K562 (cell line): Measurements from ENCODE around the gene MAP3K6.

ENCODE experiments used
- HCFC1 ChIP-seq: IDR thresholded peaks from 2 replicates; pipeline ENCODE4 v1.6.1; 2012; ENCODE audit warnings: low read depth, low read length, improper control_type of control experiment
- HDGF ChIP-seq: fragments of 450-650 bp; IDR thresholded peaks from 2 replicates; pipeline ENCODE4 v1.6.1; 2016
- NR3C1 ChIP-seq: sonication (generic); formaldehyde crosslinking; IDR thresholded peaks from 2 replicates; pipeline ENCODE4 v1.8.1; 2022; ENCODE audit warnings: missing genetic modification reagents
- POLR2AphosphoS2 ChIP-seq: IDR thresholded peaks from 2 replicates; pipeline ENCODE4 v1.6.1; 2012; ENCODE audit warnings: low read length, improper control_type of control experiment
- ZNF140 ChIP-seq: fragments of 250-450 bp; sonication (Bioruptor Pico); IDR thresholded peaks from 2 replicates; pipeline ENCODE4 v1.8.0; 2021; ENCODE audit warnings: moderate library complexity, mild to moderate bottlenecking, inconsistent platforms
- ZZZ3 ChIP-seq: fragments of 450-650 bp; IDR thresholded peaks from 2 replicates; pipeline ENCODE4 v1.6.1; 2016; ENCODE audit warnings: antibody characterized with exemption, mild to moderate bottlenecking, moderate library complexity
- TF ChIP-seq, protein P1 (sequence below): sonication (generic); formaldehyde crosslinking; IDR thresholded peaks from 2 replicates; pipeline ENCODE4 v1.8.0; 2023; ENCODE audit warnings: mild to moderate bottlenecking, missing genetic modification reagents
- TF ChIP-seq, protein P2 (sequence below): fragments of 250-450 bp; sonication (Bioruptor Pico); IDR thresholded peaks from 2 replicates; pipeline ENCODE4 v1.9.0; 2021; ENCODE audit warnings: mild to moderate bottlenecking, inconsistent platforms
- TF ChIP-seq, protein P3 (sequence below), 3 experiments: IDR thresholded peaks in 2 of 3; conservative IDR thresholded peaks in 1 of 3; 2 replicates each; pipeline ENCODE4 v1.5.1; 2011 to 2012; ENCODE audit warnings: low read length in 3 of 3, mild to moderate bottlenecking in 3 of 3, control low read depth in 2 of 3, improper control_type of control experiment in 1 of 3, inconsistent platforms in 1 of 3, low read depth in 1 of 3, mixed read lengths in 1 of 3, moderate library complexity in 1 of 3; ENCODE audit not compliant: insufficient read depth in 2 of 3
- TF ChIP-seq, protein P4 (sequence below): IDR thresholded peaks from 2 replicates; pipeline ENCODE4 v1.6.1; 2012; ENCODE audit warnings: low read depth, low read length, improper control_type of control experiment, borderline replicate concordance

DNA sequence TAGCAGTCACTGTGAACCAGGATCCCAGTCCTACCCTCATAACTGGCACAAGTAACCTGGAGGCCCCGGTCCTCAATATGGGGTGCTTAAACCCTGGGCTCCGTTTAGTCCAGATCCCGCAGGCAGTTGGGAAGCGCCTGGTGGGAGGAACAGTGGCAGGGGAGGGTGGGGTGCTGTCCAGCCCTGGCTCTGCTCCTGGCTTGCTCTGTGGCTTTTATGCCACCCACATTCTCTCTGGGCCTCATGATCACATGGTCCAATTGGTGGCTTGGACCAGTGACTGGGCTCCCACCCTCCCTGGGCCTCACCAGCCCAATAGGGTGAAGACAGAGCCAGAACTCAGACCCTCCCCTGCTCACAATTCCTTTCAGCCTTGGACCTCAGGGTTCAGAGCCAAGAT lies 13.5 kb upstream of the MAP3K6 start:
- no peak for TF ChIP-seq HDGF
- TF ChIP-seq, protein P1, sequence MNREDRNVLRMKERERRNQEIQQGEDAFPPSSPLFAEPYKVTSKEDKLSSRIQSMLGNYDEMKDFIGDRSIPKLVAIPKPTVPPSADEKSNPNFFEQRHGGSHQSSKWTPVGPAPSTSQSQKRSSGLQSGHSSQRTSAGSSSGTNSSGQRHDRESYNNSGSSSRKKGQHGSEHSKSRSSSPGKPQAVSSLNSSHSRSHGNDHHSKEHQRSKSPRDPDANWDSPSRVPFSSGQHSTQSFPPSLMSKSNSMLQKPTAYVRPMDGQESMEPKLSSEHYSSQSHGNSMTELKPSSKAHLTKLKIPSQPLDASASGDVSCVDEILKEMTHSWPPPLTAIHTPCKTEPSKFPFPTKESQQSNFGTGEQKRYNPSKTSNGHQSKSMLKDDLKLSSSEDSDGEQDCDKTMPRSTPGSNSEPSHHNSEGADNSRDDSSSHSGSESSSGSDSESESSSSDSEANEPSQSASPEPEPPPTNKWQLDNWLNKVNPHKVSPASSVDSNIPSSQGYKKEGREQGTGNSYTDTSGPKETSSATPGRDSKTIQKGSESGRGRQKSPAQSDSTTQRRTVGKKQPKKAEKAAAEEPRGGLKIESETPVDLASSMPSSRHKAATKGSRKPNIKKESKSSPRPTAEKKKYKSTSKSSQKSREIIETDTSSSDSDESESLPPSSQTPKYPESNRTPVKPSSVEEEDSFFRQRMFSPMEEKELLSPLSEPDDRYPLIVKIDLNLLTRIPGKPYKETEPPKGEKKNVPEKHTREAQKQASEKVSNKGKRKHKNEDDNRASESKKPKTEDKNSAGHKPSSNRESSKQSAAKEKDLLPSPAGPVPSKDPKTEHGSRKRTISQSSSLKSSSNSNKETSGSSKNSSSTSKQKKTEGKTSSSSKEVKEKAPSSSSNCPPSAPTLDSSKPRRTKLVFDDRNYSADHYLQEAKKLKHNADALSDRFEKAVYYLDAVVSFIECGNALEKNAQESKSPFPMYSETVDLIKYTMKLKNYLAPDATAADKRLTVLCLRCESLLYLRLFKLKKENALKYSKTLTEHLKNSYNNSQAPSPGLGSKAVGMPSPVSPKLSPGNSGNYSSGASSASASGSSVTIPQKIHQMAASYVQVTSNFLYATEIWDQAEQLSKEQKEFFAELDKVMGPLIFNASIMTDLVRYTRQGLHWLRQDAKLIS (CRISPR knock-in tag), result no peak
- TF ChIP-seq, protein P2, sequence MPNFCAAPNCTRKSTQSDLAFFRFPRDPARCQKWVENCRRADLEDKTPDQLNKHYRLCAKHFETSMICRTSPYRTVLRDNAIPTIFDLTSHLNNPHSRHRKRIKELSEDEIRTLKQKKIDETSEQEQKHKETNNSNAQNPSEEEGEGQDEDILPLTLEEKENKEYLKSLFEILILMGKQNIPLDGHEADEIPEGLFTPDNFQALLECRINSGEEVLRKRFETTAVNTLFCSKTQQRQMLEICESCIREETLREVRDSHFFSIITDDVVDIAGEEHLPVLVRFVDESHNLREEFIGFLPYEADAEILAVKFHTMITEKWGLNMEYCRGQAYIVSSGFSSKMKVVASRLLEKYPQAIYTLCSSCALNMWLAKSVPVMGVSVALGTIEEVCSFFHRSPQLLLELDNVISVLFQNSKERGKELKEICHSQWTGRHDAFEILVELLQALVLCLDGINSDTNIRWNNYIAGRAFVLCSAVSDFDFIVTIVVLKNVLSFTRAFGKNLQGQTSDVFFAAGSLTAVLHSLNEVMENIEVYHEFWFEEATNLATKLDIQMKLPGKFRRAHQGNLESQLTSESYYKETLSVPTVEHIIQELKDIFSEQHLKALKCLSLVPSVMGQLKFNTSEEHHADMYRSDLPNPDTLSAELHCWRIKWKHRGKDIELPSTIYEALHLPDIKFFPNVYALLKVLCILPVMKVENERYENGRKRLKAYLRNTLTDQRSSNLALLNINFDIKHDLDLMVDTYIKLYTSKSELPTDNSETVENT, result no peak
- no peak for TF ChIP-seq ZNF140 (CRISPR knock-in tag)
- no peak for TF ChIP-seq POLR2AphosphoS2
- TF ChIP-seq, protein P3, sequence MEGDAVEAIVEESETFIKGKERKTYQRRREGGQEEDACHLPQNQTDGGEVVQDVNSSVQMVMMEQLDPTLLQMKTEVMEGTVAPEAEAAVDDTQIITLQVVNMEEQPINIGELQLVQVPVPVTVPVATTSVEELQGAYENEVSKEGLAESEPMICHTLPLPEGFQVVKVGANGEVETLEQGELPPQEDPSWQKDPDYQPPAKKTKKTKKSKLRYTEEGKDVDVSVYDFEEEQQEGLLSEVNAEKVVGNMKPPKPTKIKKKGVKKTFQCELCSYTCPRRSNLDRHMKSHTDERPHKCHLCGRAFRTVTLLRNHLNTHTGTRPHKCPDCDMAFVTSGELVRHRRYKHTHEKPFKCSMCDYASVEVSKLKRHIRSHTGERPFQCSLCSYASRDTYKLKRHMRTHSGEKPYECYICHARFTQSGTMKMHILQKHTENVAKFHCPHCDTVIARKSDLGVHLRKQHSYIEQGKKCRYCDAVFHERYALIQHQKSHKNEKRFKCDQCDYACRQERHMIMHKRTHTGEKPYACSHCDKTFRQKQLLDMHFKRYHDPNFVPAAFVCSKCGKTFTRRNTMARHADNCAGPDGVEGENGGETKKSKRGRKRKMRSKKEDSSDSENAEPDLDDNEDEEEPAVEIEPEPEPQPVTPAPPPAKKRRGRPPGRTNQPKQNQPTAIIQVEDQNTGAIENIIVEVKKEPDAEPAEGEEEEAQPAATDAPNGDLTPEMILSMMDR (IDR thresholded peaks at IDR 0.05 in 2 of 3, conservative IDR thresholded peaks at IDR 0.05 in 1 of 3; ENCODE audit: insufficient read depth in 2 of 3, low read depth in 1 of 3, low read length in 3 of 3), result no peak
- no peak for TF ChIP-seq HCFC1
- no peak for TF ChIP-seq ZZZ3
- TF ChIP-seq, protein P4, sequence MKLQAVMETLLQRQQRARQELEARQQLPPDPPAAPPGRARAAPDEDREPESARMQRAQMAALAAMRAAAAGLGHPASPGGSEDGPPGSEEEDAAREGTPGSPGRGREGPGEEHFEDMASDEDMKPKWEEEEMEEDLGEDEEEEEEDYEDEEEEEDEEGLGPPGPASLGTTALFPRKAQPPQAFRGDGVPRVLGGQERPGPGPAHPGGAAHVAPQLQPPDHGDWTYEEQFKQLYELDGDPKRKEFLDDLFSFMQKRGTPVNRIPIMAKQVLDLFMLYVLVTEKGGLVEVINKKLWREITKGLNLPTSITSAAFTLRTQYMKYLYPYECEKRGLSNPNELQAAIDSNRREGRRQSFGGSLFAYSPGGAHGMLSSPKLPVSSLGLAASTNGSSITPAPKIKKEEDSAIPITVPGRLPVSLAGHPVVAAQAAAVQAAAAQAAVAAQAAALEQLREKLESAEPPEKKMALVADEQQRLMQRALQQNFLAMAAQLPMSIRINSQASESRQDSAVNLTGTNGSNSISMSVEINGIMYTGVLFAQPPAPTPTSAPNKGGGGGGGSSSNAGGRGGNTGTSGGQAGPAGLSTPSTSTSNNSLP, result no peak
- TF ChIP-seq NR3C1 (CRISPR knock-in tag), result no peak
